Measurements from ENCODE around the gene FOXJ3.

FOXJ3 gene

DNA sequence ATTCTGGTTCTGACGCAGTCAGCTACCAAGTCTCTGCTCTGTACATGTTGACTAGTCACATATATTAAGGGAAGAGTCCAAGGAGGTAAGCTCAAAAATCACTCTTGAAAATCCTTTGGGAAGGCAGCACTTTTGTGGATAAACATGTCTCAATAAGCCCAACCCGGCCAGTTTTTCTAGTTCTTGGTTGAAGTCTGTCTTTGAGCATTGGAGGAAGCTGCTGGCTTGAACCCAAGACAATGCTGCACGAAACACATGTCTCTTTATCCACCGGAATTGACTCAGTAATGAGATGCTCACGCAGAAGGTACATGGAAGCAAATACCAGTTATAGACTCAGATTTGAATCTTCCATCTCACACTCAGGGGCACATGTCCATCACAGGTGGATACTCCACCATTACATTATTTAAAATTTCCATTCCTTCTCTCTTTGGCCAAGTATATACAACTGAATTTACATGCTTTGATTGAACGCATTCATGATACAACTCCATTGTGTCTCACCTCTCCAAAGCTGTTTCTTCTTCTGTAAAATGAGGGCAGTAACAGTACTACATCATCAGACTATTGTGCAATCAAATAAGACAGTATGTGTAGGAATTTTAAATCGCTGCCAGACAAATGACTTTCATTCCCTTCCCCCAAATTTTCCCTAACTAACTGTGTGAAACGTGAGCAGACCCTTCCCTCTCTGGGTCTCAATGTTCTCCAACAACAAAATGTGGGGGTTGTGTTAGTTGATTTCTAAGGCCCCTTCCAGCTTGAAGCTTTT, 160.9 kb downstream of the FOXJ3 start:
- no peaks in the 10 kb centered on the region for H3K9me3 ChIP-seq (ENCODE audit: control insufficient read depth, insufficient read depth, low read length)
- no peaks in the 10 kb centered on the region for H3K79me2 ChIP-seq (ENCODE audit: control insufficient read depth, low read length)
- H3K4me1 ChIP-seq (ENCODE audit: control insufficient read depth, low read length) = no peaks in the 10 kb centered on the region; the same call in 1 of the 2 replicates
- H3K36me3 ChIP-seq (ENCODE audit: control insufficient read depth, low read length) = peaks cover 5% of the 10 kb centered on the region; the same call in 1 of the 2 replicates
- H3F3A ChIP-seq (ENCODE audit: control insufficient read depth, insufficient read depth) = no peaks in the 10 kb centered on the region
- no peaks in the 10 kb centered on the region for H3K9me2 ChIP-seq (replicated peaks; ENCODE audit: control insufficient read depth, low read length)
- H3K27me3 ChIP-seq (ENCODE audit: control insufficient read depth, low read length) = no peaks in the 10 kb centered on the region
- TF ChIP-seq, protein P1, sequence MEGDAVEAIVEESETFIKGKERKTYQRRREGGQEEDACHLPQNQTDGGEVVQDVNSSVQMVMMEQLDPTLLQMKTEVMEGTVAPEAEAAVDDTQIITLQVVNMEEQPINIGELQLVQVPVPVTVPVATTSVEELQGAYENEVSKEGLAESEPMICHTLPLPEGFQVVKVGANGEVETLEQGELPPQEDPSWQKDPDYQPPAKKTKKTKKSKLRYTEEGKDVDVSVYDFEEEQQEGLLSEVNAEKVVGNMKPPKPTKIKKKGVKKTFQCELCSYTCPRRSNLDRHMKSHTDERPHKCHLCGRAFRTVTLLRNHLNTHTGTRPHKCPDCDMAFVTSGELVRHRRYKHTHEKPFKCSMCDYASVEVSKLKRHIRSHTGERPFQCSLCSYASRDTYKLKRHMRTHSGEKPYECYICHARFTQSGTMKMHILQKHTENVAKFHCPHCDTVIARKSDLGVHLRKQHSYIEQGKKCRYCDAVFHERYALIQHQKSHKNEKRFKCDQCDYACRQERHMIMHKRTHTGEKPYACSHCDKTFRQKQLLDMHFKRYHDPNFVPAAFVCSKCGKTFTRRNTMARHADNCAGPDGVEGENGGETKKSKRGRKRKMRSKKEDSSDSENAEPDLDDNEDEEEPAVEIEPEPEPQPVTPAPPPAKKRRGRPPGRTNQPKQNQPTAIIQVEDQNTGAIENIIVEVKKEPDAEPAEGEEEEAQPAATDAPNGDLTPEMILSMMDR (IDR thresholded peaks at IDR 0.05; ENCODE audit: low read depth, low read length, poor library complexity, severe bottlenecking) = no peak
- no peak for TF ChIP-seq EZH2phosphoT487 (IDR thresholded peaks at IDR 0.05; ENCODE audit: borderline replicate concordance, low read length)
- no peak overlapping the region for H3K27ac ChIP-seq (ENCODE audit: low read depth, low read length)
- no peak overlapping the region for H3K4me2 ChIP-seq (ENCODE audit: low read length)
- no peak overlapping the region for H3K4me3 ChIP-seq (ENCODE audit: low read length)
- H4K20me1 ChIP-seq (ENCODE audit: control insufficient read depth, insufficient read depth, low read depth, low read length) = no peaks in the 10 kb centered on the region

DNA sequence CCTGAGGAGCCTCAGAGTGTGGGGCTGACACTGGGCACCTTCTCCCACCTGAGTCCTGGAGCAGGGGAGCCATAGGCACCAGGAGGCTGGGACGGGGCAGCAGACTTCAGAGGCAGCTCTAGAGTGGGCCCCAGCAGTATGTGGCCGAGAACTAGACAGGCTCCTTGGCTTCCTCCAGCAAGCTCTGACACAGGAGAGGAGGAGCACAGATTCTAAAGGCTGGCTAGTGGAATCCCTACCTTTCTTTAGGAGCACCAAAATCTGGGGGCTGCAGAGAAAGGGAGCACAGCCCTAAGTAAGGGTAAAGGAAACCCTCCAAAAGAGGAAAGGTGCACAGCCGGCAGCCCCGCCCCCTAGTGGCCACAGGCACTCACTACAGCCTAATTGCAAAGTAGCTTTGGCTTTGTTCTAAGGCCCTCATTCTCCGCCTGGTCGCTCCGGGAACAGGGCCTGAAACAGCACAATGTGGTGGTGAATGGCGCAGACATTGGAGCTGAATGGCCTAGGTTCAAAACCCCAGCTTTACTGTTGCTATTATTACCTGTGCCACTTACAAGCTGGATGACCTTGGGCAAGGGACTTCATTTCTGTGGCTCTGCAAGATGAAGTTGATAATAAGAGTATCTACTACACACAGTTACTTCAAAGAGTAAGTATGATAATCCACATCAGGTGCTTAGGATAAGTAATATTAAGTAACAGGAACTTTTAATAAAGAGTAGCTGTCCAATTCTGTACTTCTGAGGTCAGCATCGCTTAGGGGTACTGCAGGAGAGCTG, 161.7 kb downstream of the FOXJ3 start:
- H3K9me2 ChIP-seq (replicated peaks; ENCODE audit: control insufficient read depth, low read length) = no peaks in the 10 kb centered on the region
- no peaks in the 10 kb centered on the region for H3K27me3 ChIP-seq (ENCODE audit: control insufficient read depth, low read length)
- no peak overlapping the region for H3K4me2 ChIP-seq (ENCODE audit: low read length)
- no peaks in the 10 kb centered on the region for H4K20me1 ChIP-seq (ENCODE audit: control insufficient read depth, insufficient read depth, low read depth, low read length)
- no peak overlapping the region for H3K4me3 ChIP-seq (ENCODE audit: low read length)
- TF ChIP-seq EZH2phosphoT487 (IDR thresholded peaks at IDR 0.05; ENCODE audit: borderline replicate concordance, low read length) = no peak
- TF ChIP-seq, protein P1 (IDR thresholded peaks at IDR 0.05; ENCODE audit: low read depth, low read length, poor library complexity, severe bottlenecking) = peak; percentile 98
- H3F3A ChIP-seq (ENCODE audit: control insufficient read depth, insufficient read depth) = no peaks in the 10 kb centered on the region
- 0 out of 2 replicates have a peak, but pooled peaks cover 3% of the 10 kb centered on the region for H3K36me3 ChIP-seq (ENCODE audit: control insufficient read depth, low read length)
- no peak overlapping the region for H3K27ac ChIP-seq (ENCODE audit: low read depth, low read length)
- no peaks in the 10 kb centered on the region for H3K4me1 ChIP-seq (ENCODE audit: control insufficient read depth, low read length)
- H3K79me2 ChIP-seq (ENCODE audit: control insufficient read depth, low read length) = no peaks in the 10 kb centered on the region
- H3K9me3 ChIP-seq (ENCODE audit: control insufficient read depth, insufficient read depth, low read length) = no peaks in the 10 kb centered on the region

DNA sequence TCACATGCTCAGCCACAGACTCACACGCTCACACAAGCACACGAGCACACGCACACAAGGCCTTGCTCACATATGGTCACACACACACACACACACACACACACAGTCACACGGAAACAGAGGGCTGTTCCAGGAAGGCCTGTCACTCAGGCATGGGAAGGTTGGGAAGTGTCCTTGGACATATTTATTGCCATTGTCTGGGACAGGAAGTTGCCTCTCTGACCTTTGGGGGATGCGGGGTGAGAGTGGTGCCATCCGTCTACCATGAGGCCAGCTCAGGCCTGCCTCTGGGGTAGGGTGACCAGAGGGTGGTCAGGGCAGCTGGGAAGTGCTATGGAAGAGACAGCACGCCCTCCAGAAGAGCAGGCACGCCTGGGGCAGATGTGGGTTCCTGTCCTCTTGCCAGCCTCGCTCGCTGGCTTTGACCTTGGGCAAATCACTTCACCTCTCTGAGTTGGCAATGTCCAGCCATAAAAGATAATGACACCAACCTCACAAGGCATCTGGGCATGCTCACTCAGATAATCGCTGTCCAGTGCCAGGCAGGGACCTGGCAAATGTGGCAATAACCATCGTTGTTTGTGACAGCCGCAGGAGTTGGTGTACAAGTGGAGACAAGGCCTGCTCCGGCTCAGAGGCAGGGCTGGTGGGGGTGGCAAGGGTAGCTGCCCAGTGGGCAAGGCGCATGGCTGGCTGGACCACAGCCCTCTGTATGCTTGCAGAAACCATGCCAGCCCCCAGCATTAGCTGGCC, 162.5 kb downstream of the FOXJ3 start:
- no peaks in the 10 kb centered on the region for H3F3A ChIP-seq (ENCODE audit: control insufficient read depth, insufficient read depth)
- H3K9me3 ChIP-seq (ENCODE audit: control insufficient read depth, insufficient read depth, low read length) = no peaks in the 10 kb centered on the region
- H4K20me1 ChIP-seq (ENCODE audit: control insufficient read depth, insufficient read depth, low read depth, low read length) = no peaks in the 10 kb centered on the region
- TF ChIP-seq, protein P1 (IDR thresholded peaks at IDR 0.05; ENCODE audit: low read depth, low read length, poor library complexity, severe bottlenecking) = no peak
- TF ChIP-seq EZH2phosphoT487 (IDR thresholded peaks at IDR 0.05; ENCODE audit: borderline replicate concordance, low read length) = no peak
- no peak overlapping the region for H3K4me2 ChIP-seq (ENCODE audit: low read length)
- H3K27me3 ChIP-seq (ENCODE audit: control insufficient read depth, low read length) = no peaks in the 10 kb centered on the region
- no peaks in the 10 kb centered on the region for H3K36me3 ChIP-seq (ENCODE audit: control insufficient read depth, low read length)
- H3K4me1 ChIP-seq (ENCODE audit: control insufficient read depth, low read length) = no peaks in the 10 kb centered on the region
- no peak overlapping the region for H3K4me3 ChIP-seq (ENCODE audit: low read length)
- H3K27ac ChIP-seq (ENCODE audit: low read depth, low read length) = no peak overlapping the region
- H3K79me2 ChIP-seq (ENCODE audit: control insufficient read depth, low read length) = no peaks in the 10 kb centered on the region
- no peaks in the 10 kb centered on the region for H3K9me2 ChIP-seq (replicated peaks; ENCODE audit: control insufficient read depth, low read length)

All from DOHH2 (cell line).